Measurements from ENCODE around the gene TCF7L1.

Gene TCF7L1

GRCh38 chr2:85291425-85292023, 158.3 kb downstream of the TCF7L1 start:
- Histone ChIP-seq H3K4me3 (ENCODE audit: low read depth in 1 of 2, low read length in 1 of 2) (peak overlapping the region; percentile 25 to 27), H3K27ac (peak overlapping the region; percentile 68)

GRCh38 chr2:85302121-85302520, 168.9 kb downstream of the TCF7L1 start:
- Histone ChIP-seq H3K36me3 (no peaks in the 10 kb centered on the region), H3K27me3 (peaks cover 20% of the 10 kb centered on the region), H3K27ac (no peak overlapping the region), H3K4me1 (ENCODE audit: control insufficient read depth in 1 of 2, insufficient read depth in 1 of 2, low read depth in 1 of 2, low read length in 1 of 2) (peaks cover 0 to 3% of the 10 kb centered on the region in 2 experiments), H3K9me3 (no peaks in the 10 kb centered on the region), H3K4me3 (ENCODE audit: low read depth in 1 of 2, low read length in 1 of 2) (no peak overlapping the region)
- TF ChIP-seq CTCF (IDR thresholded peaks at IDR 0.05), result no peak

More at GRCh38 chr2:85291425-85292023, 158.3 kb downstream of the TCF7L1 start:
- Histone ChIP-seq H3K4me1 (ENCODE audit: control insufficient read depth in 1 of 2, insufficient read depth in 1 of 2, low read depth in 1 of 2, low read length in 1 of 2) (peaks cover 0 to 7% of the 10 kb centered on the region in 2 experiments), H3K36me3 (no peaks in the 10 kb centered on the region), H3K27me3 (no peaks in the 10 kb centered on the region), H3K9me3 (no peaks in the 10 kb centered on the region)
- TF ChIP-seq CTCF (IDR thresholded peaks at IDR 0.05), result no peak

GRCh38 chr2:85303780-85304531, 170.8 kb downstream of the TCF7L1 start:
- Histone ChIP-seq H3K4me1 (ENCODE audit: control insufficient read depth in 1 of 2, insufficient read depth in 1 of 2, low read depth in 1 of 2, low read length in 1 of 2) (peaks cover 6 to 18% of the 10 kb centered on the region in 2 experiments), H3K36me3 (peaks cover 6% of the 10 kb centered on the region), H3K27me3 (peaks cover 16% of the 10 kb centered on the region), H3K9me3 (no peaks in the 10 kb centered on the region), H3K4me3 (ENCODE audit: low read depth in 1 of 2, low read length in 1 of 2) (no peak overlapping the region), H3K27ac (no peak overlapping the region)
- no peak for TF ChIP-seq CTCF (IDR thresholded peaks at IDR 0.05)

GRCh38 chr2:85307527-85307897, 174.3 kb downstream of the TCF7L1 start:
- Histone ChIP-seq H3K36me3 (peaks cover 20% of the 10 kb centered on the region), H3K9me3 (no peaks in the 10 kb centered on the region), H3K4me3 (ENCODE audit: low read depth in 1 of 2, low read length in 1 of 2) (no peak overlapping the region), H3K27me3 (peaks cover 16% of the 10 kb centered on the region), H3K4me1 (ENCODE audit: control insufficient read depth in 1 of 2, insufficient read depth in 1 of 2, low read depth in 1 of 2, low read length in 1 of 2) (peaks cover 23 to 34% of the 10 kb centered on the region in 2 experiments), H3K27ac (no peak overlapping the region)
- no peak for TF ChIP-seq CTCF (IDR thresholded peaks at IDR 0.05)

GRCh38 chr2:85308201-85308600, 175.0 kb downstream of the TCF7L1 start:
- Histone ChIP-seq H3K4me1 (ENCODE audit: control insufficient read depth in 1 of 2, insufficient read depth in 1 of 2, low read depth in 1 of 2, low read length in 1 of 2) (peaks cover 23 to 34% of the 10 kb centered on the region in 2 experiments), H3K27me3 (peaks cover 16% of the 10 kb centered on the region), H3K27ac (no peak overlapping the region), H3K36me3 (peaks cover 27% of the 10 kb centered on the region), H3K4me3 (ENCODE audit: low read depth in 1 of 2, low read length in 1 of 2) (no peak overlapping the region), H3K9me3 (no peaks in the 10 kb centered on the region)
- TF ChIP-seq CTCF (IDR thresholded peaks at IDR 0.05), result no peak
